Suprapubic skin (tissue), 4 donors: Measurements from ENCODE around the gene EPHB6. TPM values are rescaled to one million over a fixed set of nuclear protein-coding genes. Genes with fewer than 3 reads are reported as not detected.

ENCODE experiments used
- DNase-seq, 2 donors: peaks; one replicate each; pipeline ENCODE4 v3.0.0-alpha.2; 2019; ENCODE audit warnings: low spot score in 2 of 2
- H3K27ac ChIP-seq: fragments of 200-600 bp; sonication (generic); one replicate; pipeline ENCODE4 v1.5.1; 2019
- H3K27me3 ChIP-seq: fragments of 200-600 bp; sonication (generic); one replicate; pipeline ENCODE4 v1.5.1; 2019
- H3K36me3 ChIP-seq: fragments of 200-600 bp; sonication (generic); one replicate; pipeline ENCODE4 v1.5.1; 2019
- H3K4me1 ChIP-seq: fragments of 200-600 bp; sonication (generic); one replicate; pipeline ENCODE4 v1.5.1; 2019
- H3K4me3 ChIP-seq: fragments of 200-600 bp; sonication (generic); one replicate; pipeline ENCODE4 v1.5.1; 2019; ENCODE audit warnings: mild to moderate bottlenecking
- H3K9me3 ChIP-seq: fragments of 200-600 bp; sonication (generic); one replicate; pipeline ENCODE4 v1.5.1; 2019
- CTCF ChIP-seq, 2 donors: fragments of 200-600 bp in 1 of 2; fragments of 450-650 bp in 1 of 2; sonication (generic) in 1 of 2; IDR thresholded peaks; one replicate each; pipeline ENCODE4 v1.5.1; 2016 to 2019; ENCODE audit warnings: antibody characterized with exemption in 2 of 2, mild to moderate bottlenecking in 1 of 2, moderate library complexity in 1 of 2
- EP300 ChIP-seq: sonication (generic); formaldehyde crosslinking; IDR thresholded peaks from one replicate; pipeline ENCODE4 v1.6.1; 2017; ENCODE audit warnings: antibody characterized with exemption
- POLR2A ChIP-seq, 2 donors: fragments of 450-650 bp; IDR thresholded peaks; one replicate each; pipeline ENCODE4 v1.6.1; 2017; ENCODE audit warnings: antibody characterized with exemption in 2 of 2, mild to moderate bottlenecking in 2 of 2, moderate library complexity in 2 of 2
- POLR2AphosphoS5 ChIP-seq, 3 donors: sonication (generic); formaldehyde crosslinking; IDR thresholded peaks; one replicate each; pipeline ENCODE4 v1.6.1; 2017; ENCODE audit warnings: antibody characterized with exemption in 3 of 3
- WGBS: methylation state at CpG from one replicate; pipeline ENCODE4 v1.1.5; 2018; 5-methylcytosine and 5-hydroxymethylcytosine counted together
- total RNA-seq, 4 donors: library from RNA; depleted of rRNA; stranded (reverse); fragments of >200 nt; gene quantifications; one replicate each; pipeline ENCODE4 v1.1.0, GENCODE V29; 2016

EPHB6 gene
- total RNA-seq, 4 donors from 2014 or later: 207 to 299 (median 258) TPM

- WGBS: 70% methylated on average over 6 of the region's 6 CpGs
- no peak for TF ChIP-seq CTCF (IDR thresholded peaks at IDR 0.05)
- TF ChIP-seq POLR2AphosphoS5 (IDR thresholded peaks at IDR 0.05): no peak
- TF ChIP-seq EP300: no peak
- no peak for TF ChIP-seq POLR2A (IDR thresholded peaks at IDR 0.05)
- no peak for DNase-seq
Observed at GRCh38 chr7:142833174-142834048, 21.5 kb upstream of the EPHB6 start.

GRCh38 chr7:142835487-142835886, 19.4 kb upstream of the EPHB6 start:
- WGBS: 33% methylated on average over 3 of the region's 3 CpGs
- TF ChIP-seq CTCF (IDR thresholded peaks at IDR 0.05): no peak
- no peak for TF ChIP-seq POLR2A (IDR thresholded peaks at IDR 0.05)
- no peak for TF ChIP-seq EP300
- no peak for TF ChIP-seq POLR2AphosphoS5 (IDR thresholded peaks at IDR 0.05)
- H3K4me1 ChIP-seq: peaks cover 3% of the 10 kb centered on the region

More at GRCh38 chr7:142833174-142834048, 21.5 kb upstream of the EPHB6 start:
- Histone ChIP-seq H3K27ac (no peak overlapping the region), H3K4me1 (peaks cover 3% of the 10 kb centered on the region), H3K36me3 (no peaks in the 10 kb centered on the region), H3K27me3 (peaks cover 2% of the 10 kb centered on the region), H3K9me3 (no peaks in the 10 kb centered on the region), H3K4me3 (no peak overlapping the region)

GRCh38 chr7:142836426-142836825, 18.4 kb upstream of the EPHB6 start:
- 84% methylated on average over 3 of the region's 3 CpGs for WGBS
- TF ChIP-seq POLR2AphosphoS5 (IDR thresholded peaks at IDR 0.05): no peak
- TF ChIP-seq EP300: no peak
- no peak for TF ChIP-seq CTCF (IDR thresholded peaks at IDR 0.05)
- TF ChIP-seq POLR2A (IDR thresholded peaks at IDR 0.05): no peak
- Histone ChIP-seq H3K4me1 (peaks cover 3% of the 10 kb centered on the region), H3K36me3 (no peaks in the 10 kb centered on the region), H3K9me3 (no peaks in the 10 kb centered on the region), H3K4me3 (no peak overlapping the region), H3K27ac (no peak overlapping the region), H3K27me3 (peaks cover 2% of the 10 kb centered on the region)
- DNase-seq: no peak

More at GRCh38 chr7:142835487-142835886, 19.4 kb upstream of the EPHB6 start:
- no peaks in the 10 kb centered on the region for H3K36me3 ChIP-seq
- H3K27ac ChIP-seq: no peak overlapping the region
- H3K9me3 ChIP-seq: no peaks in the 10 kb centered on the region
- no peak overlapping the region for H3K4me3 ChIP-seq
- H3K27me3 ChIP-seq: peaks cover 2% of the 10 kb centered on the region
- no peak for DNase-seq

GRCh38 chr7:142838461-142839213, 16.2 kb upstream of the EPHB6 start:
- Histone ChIP-seq H3K27me3 (peaks cover 2% of the 10 kb centered on the region), H3K27ac (no peak overlapping the region), H3K4me3 (no peak overlapping the region), H3K4me1 (no peaks in the 10 kb centered on the region), H3K9me3 (no peaks in the 10 kb centered on the region), H3K36me3 (no peaks in the 10 kb centered on the region)
- 69% methylated on average over 4 of the region's 4 CpGs for WGBS
- DNase-seq: no peak
- TF ChIP-seq POLR2AphosphoS5 (IDR thresholded peaks at IDR 0.05) (no peak), CTCF (IDR thresholded peaks at IDR 0.05) (no peak), EP300 (no peak), POLR2A (IDR thresholded peaks at IDR 0.05) (no peak)

GRCh38 chr7:142842251-142842766, 12.6 kb upstream of the EPHB6 start:
- WGBS: 93% methylated on average over 1 of the region's 1 CpG
- Histone ChIP-seq H3K36me3 (no peaks in the 10 kb centered on the region), H3K27ac (no peak overlapping the region)

More at GRCh38 chr7:142842251-142842766, 12.6 kb upstream of the EPHB6 start:
- Histone ChIP-seq H3K9me3 (no peaks in the 10 kb centered on the region), H3K4me1 (no peaks in the 10 kb centered on the region), H3K4me3 (no peak overlapping the region), H3K27me3 (no peaks in the 10 kb centered on the region)
- DNase-seq: no peak
- TF ChIP-seq POLR2A (IDR thresholded peaks at IDR 0.05) (no peak), POLR2AphosphoS5 (IDR thresholded peaks at IDR 0.05) (no peak)
